ENCODE data around the gene CAMTA1. TPM values are rescaled to one million over a fixed set of nuclear protein-coding genes. Genes with fewer than 3 reads are reported as not detected.

The CAMTA1 gene
- total RNA-seq, 1 donor from 2014 or later: 268 TPM

DNA sequence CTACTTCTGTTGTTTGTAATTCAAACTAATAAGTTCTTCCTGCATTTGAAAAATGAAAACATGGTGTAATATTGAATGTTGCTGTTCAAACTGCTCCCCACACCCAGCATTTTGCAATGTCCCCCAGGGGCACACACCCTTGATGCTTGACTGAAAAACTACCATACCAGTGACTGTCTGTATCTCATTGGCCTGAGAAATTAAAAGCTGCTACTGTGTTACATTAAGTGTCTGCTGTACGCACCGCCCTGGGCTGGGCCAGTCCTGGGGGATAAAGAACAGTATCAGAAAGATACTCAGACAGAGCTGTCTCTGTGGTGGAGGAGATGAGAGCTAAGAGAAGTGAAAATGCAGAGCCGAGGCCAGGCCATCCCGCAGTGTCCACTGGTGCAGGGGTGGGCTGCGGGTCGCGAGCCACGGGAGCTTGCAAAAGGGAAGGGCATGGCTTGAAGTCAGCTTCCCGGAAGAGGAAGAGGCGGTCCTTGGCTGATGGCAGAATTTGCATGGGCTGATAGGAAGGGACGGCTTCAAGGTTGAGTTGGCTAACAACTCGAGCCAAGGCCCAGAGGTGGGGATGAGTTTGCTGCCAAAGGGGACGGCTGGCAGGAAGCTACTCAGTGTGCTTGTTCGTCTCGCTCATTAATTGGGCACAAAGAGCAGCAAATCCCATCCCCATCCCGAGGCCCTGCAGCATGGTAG lies 656.0 kb downstream of the CAMTA1 start:
- Histone ChIP-seq H3K9ac (no peak overlapping the region), H3K27ac (no peak overlapping the region), H2AFZ (replicated peaks) (no peak overlapping the region), H3K9me3 (ENCODE audit: low read depth) (no peaks in the 10 kb centered on the region), H3K27me3 (no peaks in the 10 kb centered on the region), H3K36me3 (no peaks in the 10 kb centered on the region), H3K79me2 (ENCODE audit: low read depth) (no peaks in the 10 kb centered on the region), H3F3A (ENCODE audit: low read depth) (no peaks in the 10 kb centered on the region), H3K4me3 (no peak overlapping the region), H3K4me2 (no peak overlapping the region), H4K20me1 (ENCODE audit: low read depth) (no peaks in the 10 kb centered on the region), H3K4me1 (no peaks in the 10 kb centered on the region)
- Mint-ChIP-seq H3K4me3 (no peak overlapping the region), H3K9me3 (no peaks in the 10 kb centered on the region), H3K36me3 (no peaks in the 10 kb centered on the region), H3K27me3 (ENCODE audit: insufficient read depth, low read depth) (peaks cover 5% of the 10 kb centered on the region), H3K4me1 (peaks cover 16% of the 10 kb centered on the region), H3K27ac (peak overlapping the region; percentile 3)
- DNase-seq (ENCODE audit: low spot score): no peak
- no peak for TF ChIP-seq EZH2phosphoT487 (IDR thresholded peaks at IDR 0.05)
- TF ChIP-seq, protein P1, sequence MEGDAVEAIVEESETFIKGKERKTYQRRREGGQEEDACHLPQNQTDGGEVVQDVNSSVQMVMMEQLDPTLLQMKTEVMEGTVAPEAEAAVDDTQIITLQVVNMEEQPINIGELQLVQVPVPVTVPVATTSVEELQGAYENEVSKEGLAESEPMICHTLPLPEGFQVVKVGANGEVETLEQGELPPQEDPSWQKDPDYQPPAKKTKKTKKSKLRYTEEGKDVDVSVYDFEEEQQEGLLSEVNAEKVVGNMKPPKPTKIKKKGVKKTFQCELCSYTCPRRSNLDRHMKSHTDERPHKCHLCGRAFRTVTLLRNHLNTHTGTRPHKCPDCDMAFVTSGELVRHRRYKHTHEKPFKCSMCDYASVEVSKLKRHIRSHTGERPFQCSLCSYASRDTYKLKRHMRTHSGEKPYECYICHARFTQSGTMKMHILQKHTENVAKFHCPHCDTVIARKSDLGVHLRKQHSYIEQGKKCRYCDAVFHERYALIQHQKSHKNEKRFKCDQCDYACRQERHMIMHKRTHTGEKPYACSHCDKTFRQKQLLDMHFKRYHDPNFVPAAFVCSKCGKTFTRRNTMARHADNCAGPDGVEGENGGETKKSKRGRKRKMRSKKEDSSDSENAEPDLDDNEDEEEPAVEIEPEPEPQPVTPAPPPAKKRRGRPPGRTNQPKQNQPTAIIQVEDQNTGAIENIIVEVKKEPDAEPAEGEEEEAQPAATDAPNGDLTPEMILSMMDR (IDR thresholded peaks at IDR 0.05): no peak
- no peak for TF ChIP-seq EZH2 (IDR thresholded peaks at IDR 0.05)

DNA sequence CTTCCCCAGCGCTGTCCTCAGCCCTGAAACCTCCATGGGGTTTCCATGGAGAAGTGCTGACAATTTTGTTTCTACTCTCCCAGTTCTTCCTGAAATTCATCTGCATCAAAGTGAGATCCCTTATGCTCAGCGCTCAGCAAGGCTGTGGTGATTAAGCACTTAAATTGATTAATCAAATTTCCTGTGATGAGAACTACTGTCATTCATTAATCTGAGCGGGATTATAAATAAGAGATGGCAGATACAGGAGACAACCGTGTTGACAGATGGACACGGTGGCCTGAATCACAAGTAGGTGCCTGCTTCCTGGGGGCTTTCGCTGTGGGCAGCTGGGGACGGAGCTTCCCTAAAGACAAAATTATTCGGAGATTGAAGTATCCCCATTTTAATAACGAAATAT lies 656.8 kb downstream of the CAMTA1 start:
- Mint-ChIP-seq H3K4me1 (peaks cover 16% of the 10 kb centered on the region), H3K27ac (no peak overlapping the region)
- TF ChIP-seq, protein P1 (IDR thresholded peaks at IDR 0.05): no peak
- TF ChIP-seq EZH2phosphoT487 (IDR thresholded peaks at IDR 0.05) (no peak), EZH2 (IDR thresholded peaks at IDR 0.05) (no peak)

DNA sequence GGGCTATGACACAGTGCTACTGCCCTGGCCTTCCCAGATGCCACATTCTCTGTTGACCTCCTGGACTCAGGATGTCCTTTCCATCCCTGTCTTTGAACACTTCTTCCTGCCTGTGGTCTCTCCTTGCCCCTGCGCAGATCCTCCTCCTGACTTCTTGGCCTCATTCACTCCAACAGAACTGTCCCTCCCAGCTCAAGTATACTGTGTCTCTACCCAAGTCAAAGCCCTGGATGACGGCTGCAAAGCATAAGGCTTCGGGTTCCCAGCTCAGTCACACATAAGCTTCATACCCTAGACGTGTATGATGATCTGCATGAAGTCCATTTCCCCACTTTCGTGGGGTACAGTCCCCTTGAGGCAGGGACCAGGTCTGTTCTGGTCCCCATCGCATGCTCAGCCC lies 657.7 kb downstream of the CAMTA1 start:
- Histone ChIP-seq H4K20me1 (ENCODE audit: low read depth) (no peaks in the 10 kb centered on the region), H2AFZ (replicated peaks) (no peak overlapping the region), H3K9ac (no peak overlapping the region), H3K79me2 (ENCODE audit: low read depth) (no peaks in the 10 kb centered on the region), H3K36me3 (no peaks in the 10 kb centered on the region), H3K4me1 (no peaks in the 10 kb centered on the region), H3K27ac (no peak overlapping the region), H3K4me3 (no peak overlapping the region), H3K27me3 (no peaks in the 10 kb centered on the region), H3K9me3 (ENCODE audit: low read depth) (no peaks in the 10 kb centered on the region), H3K4me2 (no peak overlapping the region), H3F3A (ENCODE audit: low read depth) (no peaks in the 10 kb centered on the region)
- TF ChIP-seq EZH2 (IDR thresholded peaks at IDR 0.05): no peak
- TF ChIP-seq, protein P1 (IDR thresholded peaks at IDR 0.05): no peak
- no peak for TF ChIP-seq EZH2phosphoT487 (IDR thresholded peaks at IDR 0.05)
- no peaks in the 10 kb centered on the region for H3K9me3 Mint-ChIP-seq
- H3K27me3 Mint-ChIP-seq (ENCODE audit: insufficient read depth, low read depth): peaks cover 2% of the 10 kb centered on the region
- peaks cover 14% of the 10 kb centered on the region for H3K4me1 Mint-ChIP-seq
- H3K36me3 Mint-ChIP-seq: no peaks in the 10 kb centered on the region
- H3K27ac Mint-ChIP-seq: no peak overlapping the region
- H3K4me3 Mint-ChIP-seq: no peak overlapping the region
- no peak for DNase-seq (ENCODE audit: low spot score)

More for the DNA sequence above, 656.8 kb downstream of the CAMTA1 start:
- peaks cover 4% of the 10 kb centered on the region for H3K27me3 Mint-ChIP-seq (ENCODE audit: insufficient read depth, low read depth)
- DNase-seq (ENCODE audit: low spot score): no peak
- H3K27ac ChIP-seq: no peak overlapping the region
- no peaks in the 10 kb centered on the region for H3K9me3 Mint-ChIP-seq
- no peak overlapping the region for H3K4me3 Mint-ChIP-seq
- H3K36me3 Mint-ChIP-seq: no peaks in the 10 kb centered on the region
- H2AFZ ChIP-seq (replicated peaks): no peak overlapping the region
- no peaks in the 10 kb centered on the region for H3K9me3 ChIP-seq (ENCODE audit: low read depth)
- no peak overlapping the region for H3K4me3 ChIP-seq
- H3K27me3 ChIP-seq: no peaks in the 10 kb centered on the region
- no peak overlapping the region for H3K9ac ChIP-seq
- no peak overlapping the region for H3K4me2 ChIP-seq
- H3K79me2 ChIP-seq (ENCODE audit: low read depth): no peaks in the 10 kb centered on the region
- H4K20me1 ChIP-seq (ENCODE audit: low read depth): no peaks in the 10 kb centered on the region
- no peaks in the 10 kb centered on the region for H3F3A ChIP-seq (ENCODE audit: low read depth)
- H3K4me1 ChIP-seq: no peaks in the 10 kb centered on the region
- H3K36me3 ChIP-seq: no peaks in the 10 kb centered on the region

Data from neural progenitor cell (in vitro differentiated cells).